ENCODE results near the gene LRP5. TPM values are rescaled to one million over a fixed set of nuclear protein-coding genes. Genes with fewer than 3 reads are reported as not detected.
"Not testable (repeated sequence)": the region's sequence is repeated elsewhere in the genome, so short reads cannot be mapped to it uniquely, and the experiment has no call there.

The LRP5 gene
- total RNA-seq, 2 donors from 2014 or later: 43.3 to 63.6 TPM

DNA sequence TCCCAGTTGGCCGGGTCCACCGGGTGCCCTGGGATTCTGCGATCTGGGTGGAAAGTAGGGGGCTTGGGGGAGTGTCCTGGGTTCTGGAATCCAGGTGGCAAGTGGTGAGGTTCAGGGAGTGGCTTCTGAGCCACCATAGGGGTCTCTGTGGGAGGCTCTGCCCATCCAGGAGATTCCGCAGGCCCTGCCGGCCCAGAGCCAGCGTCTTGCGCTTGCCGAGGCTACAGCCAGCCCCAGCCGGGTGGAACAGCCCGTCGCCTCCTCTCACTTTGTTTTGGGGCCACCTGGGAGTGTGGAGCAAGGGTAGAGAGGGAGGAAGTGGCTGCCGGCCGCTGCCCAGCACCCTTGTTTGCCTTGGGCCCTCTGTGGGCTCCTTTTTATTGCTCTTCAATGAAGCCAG, 87.5 kb downstream of the LRP5 start:
- intact Hi-C loops (cut with DNase I): no loop called here
- Histone ChIP-seq H3K9me3 (no peaks in the 10 kb centered on the region), H3K27me3 (no peaks in the 10 kb centered on the region), H3K27ac (peak overlapping the region in 3 of 4 donors; percentile 33 to 60 (median 48)), H3K36me3 (replicated peaks in 1 of 2; ENCODE audit: insufficient read depth in 1 of 2, low read depth in 2 of 2) (peaks cover 0 to 8% of the 10 kb centered on the region in 2 donors), H3K4me3 (no peak overlapping the region), H3K4me1 (peaks cover 11% of the 10 kb centered on the region)
- 79 to 97% methylated on average over 8 to 13 of the region's 13 CpGs for WGBS, 2 donors
- TF ChIP-seq, protein P1, sequence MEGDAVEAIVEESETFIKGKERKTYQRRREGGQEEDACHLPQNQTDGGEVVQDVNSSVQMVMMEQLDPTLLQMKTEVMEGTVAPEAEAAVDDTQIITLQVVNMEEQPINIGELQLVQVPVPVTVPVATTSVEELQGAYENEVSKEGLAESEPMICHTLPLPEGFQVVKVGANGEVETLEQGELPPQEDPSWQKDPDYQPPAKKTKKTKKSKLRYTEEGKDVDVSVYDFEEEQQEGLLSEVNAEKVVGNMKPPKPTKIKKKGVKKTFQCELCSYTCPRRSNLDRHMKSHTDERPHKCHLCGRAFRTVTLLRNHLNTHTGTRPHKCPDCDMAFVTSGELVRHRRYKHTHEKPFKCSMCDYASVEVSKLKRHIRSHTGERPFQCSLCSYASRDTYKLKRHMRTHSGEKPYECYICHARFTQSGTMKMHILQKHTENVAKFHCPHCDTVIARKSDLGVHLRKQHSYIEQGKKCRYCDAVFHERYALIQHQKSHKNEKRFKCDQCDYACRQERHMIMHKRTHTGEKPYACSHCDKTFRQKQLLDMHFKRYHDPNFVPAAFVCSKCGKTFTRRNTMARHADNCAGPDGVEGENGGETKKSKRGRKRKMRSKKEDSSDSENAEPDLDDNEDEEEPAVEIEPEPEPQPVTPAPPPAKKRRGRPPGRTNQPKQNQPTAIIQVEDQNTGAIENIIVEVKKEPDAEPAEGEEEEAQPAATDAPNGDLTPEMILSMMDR (IDR thresholded peaks at IDR 0.05): no peak
- TF ChIP-seq POLR2A (IDR thresholded peaks at IDR 0.05): no peak
- DNase-seq: no peak
- ATAC-seq: no peak

DNA sequence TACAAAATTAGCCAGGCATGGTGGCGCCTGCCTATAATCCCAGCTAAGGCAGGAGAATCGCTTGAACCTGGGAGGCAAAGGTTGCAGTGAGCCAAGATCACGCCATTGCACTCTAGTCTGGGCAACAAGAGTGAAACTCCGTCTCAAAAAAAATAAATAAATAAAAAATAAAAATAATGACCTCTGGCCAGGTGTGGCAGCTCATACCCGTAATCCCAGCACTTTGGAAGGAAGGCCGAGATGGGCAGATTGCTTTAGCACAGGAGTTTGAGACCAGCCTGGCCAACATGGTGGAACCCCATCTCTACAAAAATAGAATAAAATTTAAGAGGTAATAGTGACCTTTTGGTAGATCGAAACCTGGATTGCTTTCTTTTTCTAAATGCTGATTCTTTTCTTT, 88.2 kb downstream of the LRP5 start:
- H3K4me3 ChIP-seq; intact Hi-C loops (cut with DNase I); ATAC-seq; H3K27ac ChIP-seq; H3K27me3 ChIP-seq; DNase-seq; H3K9me3 ChIP-seq; H3K36me3 ChIP-seq (replicated peaks in 1 of 2; ENCODE audit: insufficient read depth in 1 of 2, low read depth in 2 of 2): not testable (repeated sequence)
- WGBS, 2 donors: 96 to 97% methylated on average over 7 of the region's 7 CpGs
- peaks cover 11% of the 10 kb centered on the region for H3K4me1 ChIP-seq

DNA sequence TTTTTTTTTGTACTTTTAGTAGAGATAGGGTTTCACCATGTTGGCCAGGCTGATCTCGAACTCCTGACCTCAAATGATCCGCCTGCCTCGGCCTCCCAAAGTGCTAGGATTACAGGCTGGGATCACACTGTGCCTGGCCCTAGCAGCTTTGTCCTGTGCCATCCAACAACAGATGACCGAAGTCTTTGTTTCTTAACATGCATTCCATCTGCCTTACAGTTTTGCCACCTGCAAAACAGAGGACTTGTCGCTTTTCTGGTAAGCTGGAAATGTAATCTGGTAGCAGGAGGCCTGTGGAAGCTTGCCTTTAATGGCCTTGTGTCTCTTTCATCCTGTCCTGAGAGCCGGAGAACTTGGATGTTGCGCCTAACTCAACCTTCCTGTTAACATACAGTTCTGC, 89.5 kb downstream of the LRP5 start:
- no peak overlapping the region for H3K27ac ChIP-seq
- no peaks in the 10 kb centered on the region for H3K27me3 ChIP-seq
- intact Hi-C loops (cut with DNase I): no loop called here
- WGBS, 2 donors: 87 to 91% methylated on average over 7 of the region's 7 CpGs
- no peak overlapping the region for H3K4me3 ChIP-seq
- ATAC-seq: no peak
- H3K9me3 ChIP-seq: no peaks in the 10 kb centered on the region
- DNase-seq: no peak
- TF ChIP-seq, protein P1 (IDR thresholded peaks at IDR 0.05): no peak
- TF ChIP-seq POLR2A (IDR thresholded peaks at IDR 0.05): no peak
- H3K4me1 ChIP-seq: peaks cover 11% of the 10 kb centered on the region
- peaks cover 4 to 13% of the 10 kb centered on the region in 2 donors for H3K36me3 ChIP-seq (replicated peaks in 1 of 2; ENCODE audit: insufficient read depth in 1 of 2, low read depth in 2 of 2)

DNA sequence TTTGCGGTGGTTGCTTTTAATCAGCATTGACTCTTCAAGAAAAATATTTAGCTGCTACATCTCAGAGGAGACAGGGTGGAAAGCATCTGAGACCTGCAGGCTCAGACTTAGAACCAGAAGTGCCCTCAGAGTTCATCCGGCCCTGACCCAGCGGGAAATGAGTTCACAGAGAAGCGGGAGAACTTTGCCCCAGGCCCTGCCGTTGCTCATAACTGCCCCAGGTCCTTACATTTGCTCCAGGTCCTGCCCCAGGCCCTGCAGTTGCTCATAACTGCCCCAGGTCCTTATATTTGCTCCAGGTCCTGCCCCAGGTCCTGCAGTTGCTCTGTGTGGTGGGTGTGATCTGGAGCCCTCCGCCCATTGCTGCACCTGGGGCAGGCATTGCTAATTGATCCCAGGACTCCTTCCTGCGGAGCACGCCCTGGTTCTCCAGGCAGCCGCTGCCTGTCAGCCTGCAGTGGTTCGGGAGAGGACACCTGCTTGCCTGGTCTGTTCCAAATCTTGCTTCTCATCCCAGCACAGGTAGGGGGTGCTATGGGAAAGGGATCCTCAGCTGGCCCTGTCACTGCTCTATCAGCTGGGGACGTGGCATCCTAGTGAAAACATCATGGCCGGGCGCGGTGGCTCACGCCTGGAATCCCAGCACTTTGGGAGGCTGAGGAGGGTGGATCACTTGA, 90.1 kb downstream of the LRP5 start:
- no peak overlapping the region for H3K27ac ChIP-seq
- peaks cover 11% of the 10 kb centered on the region for H3K4me1 ChIP-seq
- intact Hi-C loops (cut with DNase I): no loop called here
- no peaks in the 10 kb centered on the region for H3K27me3 ChIP-seq
- 95 to 97% methylated on average over 7 to 15 of the region's 15 CpGs for WGBS, 2 donors
- TF ChIP-seq, protein P1 (IDR thresholded peaks at IDR 0.05): no peak
- peaks cover 7 to 13% of the 10 kb centered on the region in 2 donors for H3K36me3 ChIP-seq (replicated peaks in 1 of 2; ENCODE audit: insufficient read depth in 1 of 2, low read depth in 2 of 2)
- no peak overlapping the region for H3K4me3 ChIP-seq
- ATAC-seq (no peak), DNase-seq (no peak)
- no peaks in the 10 kb centered on the region for H3K9me3 ChIP-seq

DNA sequence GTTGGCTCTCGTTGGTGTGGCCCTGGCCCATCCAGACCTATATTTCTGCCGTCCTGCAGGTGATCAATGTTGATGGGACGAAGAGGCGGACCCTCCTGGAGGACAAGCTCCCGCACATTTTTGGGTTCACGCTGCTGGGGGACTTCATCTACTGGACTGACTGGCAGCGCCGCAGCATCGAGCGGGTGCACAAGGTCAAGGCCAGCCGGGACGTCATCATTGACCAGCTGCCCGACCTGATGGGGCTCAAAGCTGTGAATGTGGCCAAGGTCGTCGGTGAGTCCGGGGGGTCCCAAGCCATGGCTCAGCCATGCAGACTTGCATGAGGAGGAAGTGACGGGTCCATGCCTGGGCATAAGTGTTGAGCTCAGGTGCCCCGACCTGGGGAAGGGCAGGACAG, 91.0 kb downstream of the LRP5 start:
- Histone ChIP-seq H3K4me3 (no peak overlapping the region), H3K36me3 (replicated peaks in 1 of 2; ENCODE audit: insufficient read depth in 1 of 2, low read depth in 2 of 2) (peaks cover 7 to 13% of the 10 kb centered on the region in 2 donors), H3K27ac (no peak overlapping the region), H3K9me3 (no peaks in the 10 kb centered on the region), H3K27me3 (no peaks in the 10 kb centered on the region), H3K4me1 (peaks cover 11% of the 10 kb centered on the region)
- ATAC-seq (no peak), DNase-seq (no peak)
- TF ChIP-seq, protein P1 (IDR thresholded peaks at IDR 0.05): no peak
- TF ChIP-seq POLR2A (IDR thresholded peaks at IDR 0.05): no peak
- 89 to 95% methylated on average over 6 to 18 of the region's 18 CpGs for WGBS, 2 donors
- intact Hi-C loops (cut with DNase I): no loop called here
